Measurements from ENCODE around the gene NBPF11.
"Not testable (repeated sequence)": the region's sequence is repeated elsewhere in the genome, so short reads cannot be mapped to it uniquely, and the experiment has no call there.

Gene NBPF11

GRCh38 chr1:148158341-148159003 is 6.4 kb upstream of the NBPF11 start:
- peak overlapping the region; percentile 39 to 67 for H3K4me3 Mint-ChIP-seq
- no peak for ATAC-seq

GRCh38 chr1:148157803-148158202 is 5.7 kb upstream of the NBPF11 start:
- peak overlapping the region; percentile 39 to 67 for H3K4me3 Mint-ChIP-seq
- not testable (repeated sequence) for DNase-seq, H3K9me3 Mint-ChIP-seq, ATAC-seq, H3K27ac Mint-ChIP-seq
- H3K27me3 Mint-ChIP-seq: peaks cover 36% of the 10 kb centered on the region
- H3K4me1 Mint-ChIP-seq: peaks cover 23% of the 10 kb centered on the region

More at GRCh38 chr1:148158341-148159003, 6.4 kb upstream of the NBPF11 start:
- no peak overlapping the region for H3K27ac Mint-ChIP-seq
- no peak for DNase-seq
- no peaks in the 10 kb centered on the region for H3K9me3 Mint-ChIP-seq
- peaks cover 20% of the 10 kb centered on the region for H3K4me1 Mint-ChIP-seq
- H3K27me3 Mint-ChIP-seq: peaks cover 36% of the 10 kb centered on the region

GRCh38 chr1:148155494-148156275 is 3.6 kb upstream of the NBPF11 start:
- DNase-seq, H3K9me3 Mint-ChIP-seq, ATAC-seq: not testable (repeated sequence)
- Mint-ChIP-seq H3K27me3 (peaks cover 36% of the 10 kb centered on the region), H3K27ac (peak overlapping the region in 1 of 2 donors; percentile 17), H3K4me3 (peak overlapping the region; percentile 61 to 67), H3K4me1 (peaks cover 27% of the 10 kb centered on the region)

GRCh38 chr1:148152795-148153194 is 714 bp upstream of the NBPF11 start:
- not testable (repeated sequence) for ATAC-seq, H3K27ac Mint-ChIP-seq

GRCh38 chr1:148151371-148151819 is 686 bp downstream of the NBPF11 start:
- ATAC-seq (peak; percentile 55), DNase-seq (peak in 1 of 2 donors; percentile 41)
- not testable (repeated sequence) for H3K27me3 Mint-ChIP-seq, H3K9me3 Mint-ChIP-seq, H3K27ac Mint-ChIP-seq
- Mint-ChIP-seq H3K4me1 (peaks cover 17% of the 10 kb centered on the region), H3K4me3 (peak overlapping the region; percentile 97 to 98)

More at GRCh38 chr1:148152795-148153194, 714 bp upstream of the NBPF11 start:
- not testable (repeated sequence) for H3K9me3 Mint-ChIP-seq, DNase-seq, H3K27me3 Mint-ChIP-seq
- Mint-ChIP-seq H3K4me1 (peaks cover 17% of the 10 kb centered on the region), H3K4me3 (peak overlapping the region; percentile 75 to 76)

GRCh38 chr1:148150945-148151344 is 1.1 kb downstream of the NBPF11 start:
- H3K27ac Mint-ChIP-seq, H3K9me3 Mint-ChIP-seq, H3K27me3 Mint-ChIP-seq: not testable (repeated sequence)
- DNase-seq (peak in 1 of 2 donors; percentile 29), ATAC-seq (peak; percentile 25)
- H3K4me1 Mint-ChIP-seq: peaks cover 14% of the 10 kb centered on the region
- peak overlapping the region; percentile 97 to 98 for H3K4me3 Mint-ChIP-seq

GRCh38 chr1:148150014-148150413 is 2.1 kb downstream of the NBPF11 start:
- DNase-seq, H3K4me1 Mint-ChIP-seq, H3K27ac Mint-ChIP-seq, H3K4me3 Mint-ChIP-seq, ATAC-seq, H3K27me3 Mint-ChIP-seq, H3K9me3 Mint-ChIP-seq: not testable (repeated sequence)

GRCh38 chr1:148149050-148149815 is 2.8 kb downstream of the NBPF11 start:
- H3K4me3 Mint-ChIP-seq, ATAC-seq, H3K27ac Mint-ChIP-seq, DNase-seq, H3K27me3 Mint-ChIP-seq, H3K9me3 Mint-ChIP-seq, H3K4me1 Mint-ChIP-seq: not testable (repeated sequence)

- not testable (repeated sequence) for DNase-seq
These were observed 4.8 kb downstream of the NBPF11 start for GRCh38 chr1:148147052-148147838.

GRCh38 chr1:148146191-148146997 is 5.7 kb downstream of the NBPF11 start:
- ATAC-seq, H3K4me3 Mint-ChIP-seq, DNase-seq, H3K27me3 Mint-ChIP-seq, H3K9me3 Mint-ChIP-seq, H3K4me1 Mint-ChIP-seq: not testable (repeated sequence)
- peak overlapping the region in 1 of 2 donors; percentile 78 for H3K27ac Mint-ChIP-seq

More at GRCh38 chr1:148147052-148147838, 4.8 kb downstream of the NBPF11 start:
- H3K4me1 Mint-ChIP-seq, H3K4me3 Mint-ChIP-seq, H3K27ac Mint-ChIP-seq, H3K27me3 Mint-ChIP-seq, ATAC-seq, H3K9me3 Mint-ChIP-seq: not testable (repeated sequence)

GRCh38 chr1:148143223-148143622 is 8.9 kb downstream of the NBPF11 start:
- not testable (repeated sequence) for H3K9me3 Mint-ChIP-seq, H3K4me1 Mint-ChIP-seq, ATAC-seq, H3K27ac Mint-ChIP-seq, H3K27me3 Mint-ChIP-seq, H3K4me3 Mint-ChIP-seq, DNase-seq

- H3K27me3 Mint-ChIP-seq, H3K9me3 Mint-ChIP-seq, ATAC-seq, H3K4me3 Mint-ChIP-seq, DNase-seq, H3K4me1 Mint-ChIP-seq: not testable (repeated sequence)
- H3K27ac Mint-ChIP-seq: peak overlapping the region in 1 of 2 donors; percentile 12
These were observed 10.1 kb downstream of the NBPF11 start for GRCh38 chr1:148141936-148142335.

- H3K4me1 Mint-ChIP-seq, ATAC-seq, H3K27ac Mint-ChIP-seq, H3K4me3 Mint-ChIP-seq, DNase-seq, H3K27me3 Mint-ChIP-seq, H3K9me3 Mint-ChIP-seq: not testable (repeated sequence)
These were observed 13.5 kb downstream of the NBPF11 start for GRCh38 chr1:148138606-148139005.

- not testable (repeated sequence) for H3K27ac Mint-ChIP-seq, H3K9me3 Mint-ChIP-seq, DNase-seq, H3K4me1 Mint-ChIP-seq, H3K27me3 Mint-ChIP-seq, H3K4me3 Mint-ChIP-seq, ATAC-seq
These were observed 29.7 kb downstream of the NBPF11 start for GRCh38 chr1:148122341-148122740.

Data from stimulated activated naive CD8-positive, alpha-beta T cell treated with anti-CD3 and anti-CD28 coated beads, Interleukin-15, amount 100 ng/mL, for 72 hours (primary cell).